Peyer's patch (tissue), 4 donors: ENCODE results near the gene CTCF. TPM values are rescaled to one million over a fixed set of nuclear protein-coding genes. Genes with fewer than 3 reads are reported as not detected.

Experiments
- DNase-seq, 3 donors: peaks; one replicate each; pipeline ENCODE4 v3.0.0-alpha.2; 2017 to 2019
- H3K27ac ChIP-seq, 4 donors: fragments of 200-600 bp; sonication (generic); one replicate each; pipeline ENCODE4 v1.5.1; 2016 to 2019
- H3K27me3 ChIP-seq, 2 donors: fragments of 200-600 bp; sonication (generic); one replicate each; pipeline ENCODE4 v1.5.1; 2019
- H3K36me3 ChIP-seq, 3 donors: fragments of 200-600 bp; sonication (generic); one replicate each; pipeline ENCODE4 v1.5.1; 2016 to 2019
- H3K4me1 ChIP-seq, 4 donors: fragments of 200-600 bp; sonication (generic); one replicate each; pipeline ENCODE4 v1.5.1; 2016 to 2019
- H3K4me3 ChIP-seq, 4 donors: fragments of 200-600 bp; sonication (generic); 1 replicate in 3 of 4; 2 replicates in 1 of 4; pipeline ENCODE4 v1.5.1; 2016 to 2019; ENCODE audit warnings: mild to moderate bottlenecking in 1 of 4
- H3K9me3 ChIP-seq, 4 donors: fragments of 200-600 bp; sonication (generic); one replicate each; pipeline ENCODE4 v1.5.1; 2016 to 2019; ENCODE audit warnings: mild to moderate bottlenecking in 1 of 4
- POLR2A ChIP-seq, 2 donors: fragments of 450-650 bp; IDR thresholded peaks; one replicate each; pipeline ENCODE4 v1.5.1; 2017; ENCODE audit warnings: antibody characterized with exemption in 2 of 2, mild to moderate bottlenecking in 2 of 2, moderate library complexity in 2 of 2
- total RNA-seq, 4 donors: library from RNA; depleted of rRNA; stranded (reverse); fragments of >200 nt; gene quantifications; one replicate each; pipeline ENCODE4 v1.1.0, GENCODE V29; 2016
- TF ChIP-seq, protein P1 (sequence below), 6 experiments: fragments of 450-650 bp in 4 of 6; fragments of 200-600 bp in 2 of 6; sonication (generic) in 1 of 6; IDR thresholded peaks; one replicate each; pipeline ENCODE4 v1.5.1; 2017 to 2019; ENCODE audit warnings: antibody characterized with exemption in 6 of 6, mild to moderate bottlenecking in 3 of 6, moderate library complexity in 1 of 6

CTCF gene
- total RNA-seq, 4 donors from 2014 or later = 35.3 to 59.4 (median 42.7) TPM

DNA sequence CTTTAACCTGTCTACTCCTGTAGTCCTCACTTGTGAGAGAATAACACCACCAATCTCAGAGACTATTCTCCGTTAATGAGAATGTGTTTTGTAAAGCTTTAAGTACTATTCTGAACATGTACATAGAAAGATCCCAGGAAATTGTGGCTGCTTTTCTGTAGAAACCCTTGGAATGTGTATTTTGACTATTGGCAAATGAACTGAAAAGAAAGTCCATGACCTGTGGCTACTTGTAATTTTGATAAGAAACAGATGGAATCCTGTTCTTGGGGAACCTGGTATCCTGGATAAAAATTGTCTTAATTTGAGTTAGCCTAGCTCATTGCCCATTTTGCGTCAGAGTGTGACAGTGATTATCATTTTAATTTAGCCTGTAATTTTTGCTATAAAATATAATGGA lies 9.1 kb downstream of the CTCF start:
- DNase-seq = no peak
- peaks cover 0 to 38% (median 3%) of the 10 kb centered on the region in 3 donors for H3K36me3 ChIP-seq
- TF ChIP-seq POLR2A (IDR thresholded peaks at IDR 0.05) = no peak
- TF ChIP-seq, protein P1, sequence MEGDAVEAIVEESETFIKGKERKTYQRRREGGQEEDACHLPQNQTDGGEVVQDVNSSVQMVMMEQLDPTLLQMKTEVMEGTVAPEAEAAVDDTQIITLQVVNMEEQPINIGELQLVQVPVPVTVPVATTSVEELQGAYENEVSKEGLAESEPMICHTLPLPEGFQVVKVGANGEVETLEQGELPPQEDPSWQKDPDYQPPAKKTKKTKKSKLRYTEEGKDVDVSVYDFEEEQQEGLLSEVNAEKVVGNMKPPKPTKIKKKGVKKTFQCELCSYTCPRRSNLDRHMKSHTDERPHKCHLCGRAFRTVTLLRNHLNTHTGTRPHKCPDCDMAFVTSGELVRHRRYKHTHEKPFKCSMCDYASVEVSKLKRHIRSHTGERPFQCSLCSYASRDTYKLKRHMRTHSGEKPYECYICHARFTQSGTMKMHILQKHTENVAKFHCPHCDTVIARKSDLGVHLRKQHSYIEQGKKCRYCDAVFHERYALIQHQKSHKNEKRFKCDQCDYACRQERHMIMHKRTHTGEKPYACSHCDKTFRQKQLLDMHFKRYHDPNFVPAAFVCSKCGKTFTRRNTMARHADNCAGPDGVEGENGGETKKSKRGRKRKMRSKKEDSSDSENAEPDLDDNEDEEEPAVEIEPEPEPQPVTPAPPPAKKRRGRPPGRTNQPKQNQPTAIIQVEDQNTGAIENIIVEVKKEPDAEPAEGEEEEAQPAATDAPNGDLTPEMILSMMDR (IDR thresholded peaks at IDR 0.05) = no peak
- no peaks in the 10 kb centered on the region for H3K9me3 ChIP-seq
- peaks cover 0 to 4% (median 0%) of the 10 kb centered on the region in 4 donors for H3K4me1 ChIP-seq
- no peak overlapping the region for H3K27ac ChIP-seq
- no peaks in the 10 kb centered on the region for H3K27me3 ChIP-seq
- H3K4me3 ChIP-seq = no peak overlapping the region

DNA sequence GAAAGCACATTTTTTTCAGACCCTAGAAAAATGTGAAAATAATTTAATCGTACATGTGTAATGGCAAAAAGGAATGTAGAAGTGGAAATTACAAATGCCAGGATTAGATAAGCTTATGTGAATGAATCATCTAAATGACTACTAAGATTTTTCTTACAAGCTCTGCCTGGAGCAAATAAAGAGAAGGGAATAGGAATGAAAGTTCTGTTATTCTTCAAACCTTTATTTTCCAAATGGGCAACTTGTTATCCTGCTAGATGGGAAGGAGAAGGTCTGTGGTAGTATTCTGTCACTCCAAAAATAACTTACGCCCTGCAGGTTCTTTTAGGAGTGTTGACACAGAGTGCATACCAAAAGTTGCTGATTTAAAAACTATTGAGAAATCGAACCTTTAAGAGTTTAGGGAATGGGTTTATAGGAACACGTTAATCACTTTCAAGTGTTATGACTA lies 9.7 kb downstream of the CTCF start:
- Histone ChIP-seq H3K36me3 (peaks cover 0 to 43% (median 3%) of the 10 kb centered on the region in 3 donors), H3K9me3 (no peaks in the 10 kb centered on the region), H3K27me3 (no peaks in the 10 kb centered on the region), H3K27ac (no peak overlapping the region), H3K4me1 (peaks cover 0 to under 1% (median 0%) of the 10 kb centered on the region in 4 donors), H3K4me3 (no peak overlapping the region)
- DNase-seq = no peak
- TF ChIP-seq POLR2A (IDR thresholded peaks at IDR 0.05) = no peak
- TF ChIP-seq, protein P1 (IDR thresholded peaks at IDR 0.05) = no peak

DNA sequence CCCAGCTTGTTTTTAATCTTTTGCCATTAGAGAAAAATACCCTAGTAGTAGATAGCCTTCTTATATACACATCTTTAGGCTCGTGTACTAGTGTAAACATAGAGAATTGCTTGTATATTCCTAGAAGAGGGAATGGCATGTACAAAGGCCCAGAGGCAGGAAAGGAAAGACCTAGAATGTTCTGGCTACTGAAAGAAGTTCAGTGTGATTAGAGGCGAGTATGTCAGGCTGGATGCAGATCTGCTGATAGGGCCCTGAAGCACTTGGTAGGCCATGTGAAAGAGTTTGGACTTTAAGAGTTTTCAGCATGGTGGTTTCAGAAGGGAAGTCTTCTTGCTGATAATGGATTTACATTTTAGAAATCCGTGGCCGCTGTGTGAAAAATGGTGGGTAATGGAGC lies 17.4 kb downstream of the CTCF start:
- no peak overlapping the region for H3K27ac ChIP-seq
- no peak overlapping the region for H3K4me3 ChIP-seq
- no peaks in the 10 kb centered on the region for H3K4me1 ChIP-seq
- H3K27me3 ChIP-seq = no peaks in the 10 kb centered on the region
- no peaks in the 10 kb centered on the region for H3K9me3 ChIP-seq
- DNase-seq = peak in 1 of 3 donors; percentile 8
- H3K36me3 ChIP-seq = peaks cover 0 to 24% (median 0%) of the 10 kb centered on the region in 3 donors
- TF ChIP-seq POLR2A (IDR thresholded peaks at IDR 0.05) = no peak
- TF ChIP-seq, protein P1 (IDR thresholded peaks at IDR 0.05) = no peak

DNA sequence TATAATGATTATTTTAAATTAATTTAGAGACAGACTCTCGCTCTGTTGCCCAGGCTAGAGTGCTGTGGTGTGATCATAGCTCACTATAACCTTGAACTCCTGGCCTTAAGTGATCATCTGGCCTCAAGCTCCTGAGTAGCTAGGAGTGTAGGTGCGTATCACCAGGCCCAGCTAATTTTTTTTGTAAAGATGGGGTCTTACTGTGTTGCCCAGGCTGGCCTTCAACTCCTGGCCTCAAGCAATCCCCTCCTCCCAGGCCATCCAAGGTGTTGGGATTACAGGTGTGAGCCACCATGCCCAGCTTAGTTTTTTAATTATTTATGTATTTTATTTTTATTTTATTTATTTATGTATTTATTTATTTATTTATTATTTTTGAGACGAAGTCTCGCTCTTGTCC lies 17.9 kb downstream of the CTCF start:
- Histone ChIP-seq H3K4me3 (no peak overlapping the region), H3K27me3 (no peaks in the 10 kb centered on the region), H3K9me3 (no peaks in the 10 kb centered on the region), H3K27ac (no peak overlapping the region), H3K4me1 (no peaks in the 10 kb centered on the region), H3K36me3 (peaks cover 0 to 19% (median 0%) of the 10 kb centered on the region in 3 donors)
- TF ChIP-seq, protein P1 (IDR thresholded peaks at IDR 0.05) = no peak
- no peak for TF ChIP-seq POLR2A (IDR thresholded peaks at IDR 0.05)
- DNase-seq = peak in 1 of 3 donors; percentile 23

DNA sequence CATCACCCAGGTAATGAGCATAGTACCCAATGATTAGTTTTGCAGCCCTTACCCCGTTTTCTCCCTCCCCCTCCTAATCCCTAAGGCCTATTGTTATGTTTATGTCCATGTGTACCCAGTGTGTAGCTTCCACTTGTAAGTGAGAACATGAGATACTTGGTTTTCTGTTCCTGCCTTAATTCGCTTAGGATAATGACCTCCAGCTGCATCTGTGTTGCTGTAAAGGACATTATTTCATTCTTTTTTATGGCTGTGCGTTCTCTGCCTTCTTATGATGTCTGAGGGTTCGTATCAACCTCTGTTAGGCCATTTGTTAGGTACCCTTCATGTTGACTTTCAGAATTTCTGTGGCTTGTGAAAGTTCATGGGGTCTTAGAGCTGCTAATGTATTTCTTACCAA lies 31.0 kb downstream of the CTCF start:
- no peaks in the 10 kb centered on the region for H3K27me3 ChIP-seq
- H3K36me3 ChIP-seq = peaks cover 0 to 10% (median 0%) of the 10 kb centered on the region in 3 donors
- no peak overlapping the region for H3K4me3 ChIP-seq
- no peak for DNase-seq
- no peak overlapping the region for H3K27ac ChIP-seq
- no peaks in the 10 kb centered on the region for H3K4me1 ChIP-seq
- H3K9me3 ChIP-seq = no peaks in the 10 kb centered on the region
- TF ChIP-seq, protein P1 (IDR thresholded peaks at IDR 0.05) = no peak
- no peak for TF ChIP-seq POLR2A (IDR thresholded peaks at IDR 0.05)

DNA sequence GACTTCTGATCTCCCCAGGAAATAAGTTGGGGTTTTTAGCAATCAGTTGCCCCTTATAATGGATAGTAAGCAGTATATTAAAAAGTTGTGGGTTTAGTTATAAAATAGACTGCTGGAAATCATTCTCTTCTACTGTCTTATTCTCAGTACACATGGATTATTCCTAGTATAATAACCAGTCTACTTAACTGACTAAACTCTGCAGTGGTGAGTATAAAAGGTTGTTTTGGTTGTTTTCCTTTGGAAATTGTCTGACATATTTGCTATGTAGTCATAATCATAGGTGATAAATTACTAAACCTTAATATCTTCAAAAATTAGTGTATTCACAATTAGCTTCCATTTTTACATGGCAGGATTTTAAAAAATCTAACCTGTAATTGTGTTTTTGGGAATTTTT lies 31.4 kb downstream of the CTCF start:
- DNase-seq = no peak
- Histone ChIP-seq H3K9me3 (no peaks in the 10 kb centered on the region), H3K4me3 (no peak overlapping the region), H3K27ac (no peak overlapping the region), H3K27me3 (no peaks in the 10 kb centered on the region), H3K36me3 (peaks cover 0 to 10% (median 0%) of the 10 kb centered on the region in 3 donors), H3K4me1 (no peaks in the 10 kb centered on the region)
- TF ChIP-seq, protein P1 (IDR thresholded peaks at IDR 0.05) = no peak
- TF ChIP-seq POLR2A (IDR thresholded peaks at IDR 0.05) = no peak
